HG03575 (cell line): Measurements from ENCODE around the gene NFKBIE.

ENCODE experiments used
- ATAC-seq: cut with Tn5 transposase; IDR thresholded peaks from one replicate; pipeline ENCODE4 v1.9.1; 2021; ENCODE audit not compliant: unreplicated experiment, insufficient number of reproducible peaks, low FRiP score; ENCODE audit errors: extremely low read depth

NFKBIE gene

GRCh38 chr6:44298864-44299263, 33.5 kb upstream of the NFKBIE start:
- no peak for ATAC-seq

GRCh38 chr6:44298055-44298803, 32.9 kb upstream of the NFKBIE start:
- no peak for ATAC-seq

- ATAC-seq, result no peak
These were observed 32.0 kb upstream of the NFKBIE start for GRCh38 chr6:44297063-44298038.

GRCh38 chr6:44294832-44295791, 29.8 kb upstream of the NFKBIE start:
- ATAC-seq, result no peak

- ATAC-seq, result no peak
These were observed 27.5 kb upstream of the NFKBIE start for GRCh38 chr6:44292661-44293365.

- no peak for ATAC-seq
These were observed 26.5 kb upstream of the NFKBIE start for GRCh38 chr6:44291841-44292240.

- no peak for ATAC-seq
These were observed 24.4 kb upstream of the NFKBIE start for GRCh38 chr6:44289726-44290260.

GRCh38 chr6:44286747-44287146, 21.4 kb upstream of the NFKBIE start:
- ATAC-seq, result no peak

- no peak for ATAC-seq
These were observed 20.9 kb upstream of the NFKBIE start for GRCh38 chr6:44286285-44286565.

- no peak for ATAC-seq
These were observed 20.4 kb upstream of the NFKBIE start for GRCh38 chr6:44285552-44286284.

GRCh38 chr6:44284867-44285266, 19.5 kb upstream of the NFKBIE start:
- ATAC-seq, result no peak

GRCh38 chr6:44284121-44284520, 18.8 kb upstream of the NFKBIE start:
- no peak for ATAC-seq

- no peak for ATAC-seq
These were observed 13.7 kb upstream of the NFKBIE start for GRCh38 chr6:44278774-44279697.

GRCh38 chr6:44278315-44278714, 13.0 kb upstream of the NFKBIE start:
- no peak for ATAC-seq

GRCh38 chr6:44277763-44278162, 12.4 kb upstream of the NFKBIE start:
- no peak for ATAC-seq

- no peak for ATAC-seq
These were observed 11.6 kb upstream of the NFKBIE start for GRCh38 chr6:44276667-44277640.
